ENCODE results near the gene RIPOR2.
"Not testable (repeated sequence)": the region's sequence is repeated elsewhere in the genome, so short reads cannot be mapped to it uniquely, and the experiment has no call there.

RIPOR2 gene

DNA sequence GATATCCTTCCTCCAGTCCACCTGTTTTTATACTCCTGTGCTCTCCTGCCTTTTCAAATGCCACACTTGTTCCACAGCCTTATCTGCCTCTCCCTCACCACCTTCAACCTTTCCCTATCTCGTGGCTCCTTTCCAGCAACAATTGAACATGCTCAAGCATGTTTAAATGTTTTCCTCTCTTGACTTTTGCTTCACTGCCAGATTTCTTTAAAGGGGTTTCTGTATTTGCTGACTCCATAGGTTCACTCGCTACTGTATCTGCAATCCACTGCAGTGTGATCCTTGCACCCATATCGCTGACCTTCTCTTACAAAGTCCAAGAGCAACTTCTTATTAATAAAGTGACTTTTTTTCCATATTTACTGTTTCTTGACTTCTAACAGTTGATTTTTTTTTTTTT is 172.2 kb downstream of the RIPOR2 start:
- no peak for DNase-seq (ENCODE audit: low read depth in 2 of 2)

DNA sequence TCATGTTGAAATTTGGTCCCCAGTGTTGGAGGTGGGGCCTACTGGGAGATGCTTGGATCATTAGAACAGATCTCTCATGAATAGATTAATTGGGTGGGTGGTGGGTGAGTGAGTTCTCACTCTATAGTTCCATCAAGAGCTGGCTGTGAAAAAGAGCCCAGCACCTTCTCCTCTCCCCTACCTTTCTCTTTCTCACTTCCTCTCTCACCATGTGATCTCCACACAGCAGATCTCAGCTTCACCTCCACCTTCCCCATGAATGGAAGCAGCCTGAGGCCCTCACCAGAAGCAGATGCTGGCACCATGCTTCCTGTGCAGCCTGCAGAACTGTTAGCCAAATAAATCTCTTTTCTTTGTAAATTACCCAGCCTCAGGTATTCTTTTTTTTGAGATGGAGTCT is 173.9 kb downstream of the RIPOR2 start:
- no peak for DNase-seq (ENCODE audit: low read depth in 2 of 2)

DNA sequence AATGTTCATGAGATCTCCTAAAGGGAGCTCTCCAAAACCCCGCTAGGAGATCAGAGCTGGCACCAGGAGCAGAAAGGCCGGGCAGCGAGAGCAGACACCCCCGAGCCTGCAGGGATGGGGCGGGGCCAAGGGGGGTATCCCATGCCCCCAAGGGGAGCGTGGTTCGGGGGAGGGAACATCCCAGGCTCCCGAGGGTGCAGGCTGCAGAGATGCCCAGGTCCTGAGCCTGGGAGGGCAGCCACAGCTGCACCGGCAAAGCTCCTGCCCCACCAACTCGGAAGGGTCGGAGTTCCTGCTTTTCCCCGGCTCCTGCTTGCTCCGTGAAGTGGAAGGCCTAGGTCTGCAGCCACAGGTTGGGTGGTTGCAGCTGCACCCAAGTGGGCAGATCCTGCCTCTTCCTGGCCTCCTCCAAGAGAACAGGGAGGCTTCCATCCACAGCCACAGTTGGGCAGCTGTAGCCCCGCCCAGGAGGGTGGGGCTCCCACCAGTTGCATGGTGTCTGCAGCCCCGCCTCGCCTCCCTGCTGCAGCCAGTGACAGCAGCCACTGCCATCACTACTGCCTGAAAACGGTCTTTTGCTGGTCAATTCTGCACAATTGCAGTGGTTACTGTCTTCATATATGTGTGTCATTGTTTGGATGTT is 174.4 kb downstream of the RIPOR2 start:
- DNase-seq (ENCODE audit: low read depth in 2 of 2) = no peak

DNA sequence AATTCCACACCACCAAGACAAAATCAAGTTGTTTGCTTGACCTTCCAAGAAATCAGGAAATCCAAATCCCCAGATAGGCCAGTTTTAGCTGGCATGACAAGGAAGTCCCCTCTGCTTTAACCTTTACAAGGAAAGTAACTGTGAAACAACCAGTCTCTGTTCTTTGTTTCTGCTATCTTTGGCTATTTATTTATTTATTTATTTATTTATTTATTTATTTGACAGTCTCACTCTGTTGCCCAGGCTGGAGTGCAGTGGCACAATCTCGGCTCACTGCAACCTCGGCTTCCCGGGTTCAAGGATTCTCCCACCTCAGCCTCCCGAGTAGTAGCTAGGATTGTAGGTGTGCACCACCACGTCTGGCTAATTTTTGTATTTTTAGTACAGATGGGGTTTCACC is 175.6 kb downstream of the RIPOR2 start:
- no peak for DNase-seq (ENCODE audit: low read depth in 2 of 2)

DNA sequence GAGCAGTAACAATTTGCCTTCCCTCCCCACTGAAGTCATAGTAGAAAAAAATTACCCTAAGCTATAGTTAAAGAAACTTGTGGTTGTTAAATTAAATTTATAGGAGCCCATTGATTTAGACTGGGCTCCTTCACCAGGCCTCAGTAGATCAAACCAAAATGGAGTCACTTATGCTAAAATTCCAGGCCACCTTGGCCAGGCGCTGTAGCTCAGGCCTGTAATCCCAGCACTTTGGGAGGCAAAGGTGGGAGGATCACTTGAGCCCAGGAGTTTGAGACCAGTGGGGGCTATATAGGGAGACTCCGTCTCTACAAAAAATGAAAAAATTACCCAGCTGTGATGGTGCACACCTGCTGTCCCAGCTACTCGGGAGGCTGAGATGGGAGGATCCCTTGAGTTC is 176.0 kb downstream of the RIPOR2 start:
- no peak for DNase-seq (ENCODE audit: low read depth in 2 of 2)

DNA sequence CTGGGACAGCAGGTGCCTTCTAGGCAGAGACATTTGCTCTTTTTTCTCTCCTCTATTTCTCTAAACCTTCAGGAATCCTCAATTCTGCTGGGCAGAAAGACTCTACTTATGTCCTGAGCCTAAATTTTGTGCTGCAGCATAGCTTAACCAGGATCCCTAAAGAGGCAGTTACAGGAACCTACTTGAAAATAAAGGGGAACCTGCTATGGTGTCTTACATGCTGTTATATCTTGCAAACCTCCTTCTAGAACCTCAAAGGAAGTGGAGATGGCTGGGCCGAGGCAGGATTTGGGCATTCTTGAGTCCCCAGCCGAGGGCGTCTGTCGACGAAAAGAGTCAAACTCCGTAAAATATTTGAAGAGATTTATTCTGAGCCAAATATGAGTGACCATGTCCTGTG is 178.1 kb downstream of the RIPOR2 start:
- no peak for DNase-seq (ENCODE audit: low read depth in 2 of 2)

DNA sequence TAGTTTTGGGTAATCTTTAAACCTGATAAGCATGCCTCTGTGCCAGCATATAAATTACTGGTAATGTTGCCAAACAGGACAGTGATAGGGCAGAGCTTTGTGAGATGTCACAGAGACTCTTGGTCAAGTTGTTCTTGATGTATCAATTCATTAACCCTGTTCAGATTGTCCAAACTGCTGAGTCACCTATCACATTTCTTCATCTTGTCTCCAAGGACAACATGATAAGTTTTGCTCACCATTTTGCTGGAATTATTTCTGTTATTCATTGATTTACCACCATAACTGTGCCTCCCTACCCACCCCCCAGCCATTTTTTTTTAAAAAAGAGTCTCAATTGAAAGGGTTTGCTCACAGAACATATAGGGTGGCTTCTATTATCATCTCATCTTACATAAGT is 180.5 kb downstream of the RIPOR2 start:
- no peak for DNase-seq (ENCODE audit: low read depth in 2 of 2)

DNA sequence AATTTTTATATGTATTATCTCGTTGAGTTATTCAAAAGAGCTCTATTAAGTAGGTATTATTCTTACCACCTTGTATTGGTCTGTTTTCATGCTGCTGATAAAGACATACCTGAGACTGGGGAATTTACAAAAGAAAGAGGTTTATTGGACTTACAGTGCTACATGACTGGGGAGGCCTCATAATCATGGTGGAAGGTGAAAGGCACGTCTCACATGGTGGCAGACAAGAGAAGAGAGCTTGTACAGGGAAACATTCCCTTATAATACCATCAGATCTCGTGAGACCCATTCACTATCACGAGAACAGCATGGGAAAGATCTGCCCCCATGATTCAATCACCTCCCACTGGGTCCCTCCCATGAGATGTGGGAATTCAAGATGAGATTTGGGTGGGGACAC is 181.4 kb downstream of the RIPOR2 start:
- not testable (repeated sequence) for DNase-seq (ENCODE audit: low read depth in 2 of 2)

Data from activated CD4-positive, alpha-beta T cell treated with anti-CD3 and anti-CD28 coated beads for 24 hours (primary cell).